ENCODE data around the gene SAC3D1.

GRCh38 chr11:65021003-65021402 is 20.0 kb upstream of the SAC3D1 start:
- TF ChIP-seq EZH2 (IDR thresholded peaks at IDR 0.05; ENCODE audit: insufficient read depth, poor library complexity, severe bottlenecking) (no peak), EZH2phosphoT487 (IDR thresholded peaks at IDR 0.05; ENCODE audit: insufficient read depth, low read depth) (no peak)
